CD4-positive, CD25-positive, alpha-beta regulatory T cell (primary cell): Measurements from ENCODE around the gene ZSWIM1. TPM values are rescaled to one million over a fixed set of nuclear protein-coding genes. Genes with fewer than 3 reads are reported as not detected.
"Not testable (repeated sequence)": the region's sequence is repeated elsewhere in the genome, so short reads cannot be mapped to it uniquely, and the experiment has no call there.

ENCODE experiments used
- ATAC-seq, 2 donors: fragments of 150-1000 bp; cut with Tn5 transposase; one replicate each; pipeline ENCODE4 v1.10.0; 2021; ENCODE audit warnings: low read depth in 2 of 2, moderate number of reproducible peaks in 2 of 2, moderate library complexity in 1 of 2
- DNase-seq, 3 donors: peaks; one replicate each; pipeline versions ENCODE4 v3.0.0 to v3.0.0-alpha.2; 2012 to 2022; ENCODE audit warnings: mixed read lengths in 1 of 3
- H3K27ac ChIP-seq: one replicate; pipeline ENCODE4 v1.7.0; 2013; ENCODE audit warnings: mild to moderate bottlenecking, low read length; ENCODE audit not compliant: insufficient read depth, poor library complexity, severe bottlenecking
- H3K27me3 ChIP-seq: one replicate; pipeline ENCODE4 v1.7.0; 2013; ENCODE audit warnings: low read length; ENCODE audit not compliant: control insufficient read depth, insufficient read depth
- H3K36me3 ChIP-seq: one replicate; pipeline ENCODE4 v1.7.0; 2013; ENCODE audit warnings: mild to moderate bottlenecking, low read length, moderate library complexity; ENCODE audit not compliant: control insufficient read depth, insufficient read depth
- H3K4me1 ChIP-seq: 2 replicates; pipeline ENCODE4 v1.7.0; 2013; ENCODE audit warnings: mild to moderate bottlenecking, low read length; ENCODE audit not compliant: insufficient read depth, control insufficient read depth, poor library complexity, severe bottlenecking
- H3K4me3 ChIP-seq: one replicate; pipeline ENCODE4 v1.7.0; 2013; ENCODE audit warnings: low read depth, mild to moderate bottlenecking, low read length, moderate library complexity
- H3K9me3 ChIP-seq, 2 experiments: 1 replicate in 1 of 2; 2 replicates in 1 of 2; pipeline ENCODE4 v1.7.0; 2013; ENCODE audit warnings: low read length in 2 of 2, mild to moderate bottlenecking in 1 of 2, moderate library complexity in 1 of 2; ENCODE audit not compliant: control insufficient read depth in 2 of 2
- H3K27ac Mint-ChIP-seq, 3 donors: one replicate each; pipeline ENCODE4 v1.8.0; 2020 to 2022; ENCODE audit warnings: mild to moderate bottlenecking in 3 of 3, mixed read lengths in 3 of 3, moderate library complexity in 2 of 3
- H3K27me3 Mint-ChIP-seq: one replicate; pipeline ENCODE4 v1.8.0; 2022; ENCODE audit warnings: mild to moderate bottlenecking, mixed read lengths
- H3K36me3 Mint-ChIP-seq: one replicate; pipeline ENCODE4 v1.8.0; 2020; ENCODE audit warnings: mixed read lengths
- H3K4me1 Mint-ChIP-seq, 4 donors: one replicate each; pipeline ENCODE4 v1.8.0; 2020 to 2022; ENCODE audit warnings: mixed read lengths in 4 of 4, mild to moderate bottlenecking in 1 of 4
- H3K4me3 Mint-ChIP-seq, 4 donors: one replicate each; pipeline ENCODE4 v1.8.0; 2020 to 2022; ENCODE audit warnings: mild to moderate bottlenecking in 4 of 4, mixed read lengths in 4 of 4, moderate library complexity in 3 of 4
- H3K9me3 Mint-ChIP-seq, 7 donors: one replicate each; pipeline ENCODE4 v1.8.0; 2020 to 2022; ENCODE audit warnings: mixed read lengths in 7 of 7, mild to moderate bottlenecking in 3 of 7, moderate library complexity in 2 of 7
- polyA plus RNA-seq, 4 donors: library from polyadenylated mRNA; unstranded; fragments of 300-500 nt; fragmentation: Illumina TruSeq; gene quantifications; one replicate each; pipeline ENCODE4 v1.2.3, GENCODE V29; 2021
- total RNA-seq: library from RNA; stranded (reverse); gene quantifications from one replicate; pipeline ENCODE4 v1.2.3, GENCODE V29; 2022

The ZSWIM1 gene
- total and polyA plus RNA-seq, 5 donors from 2014 or later = 1.3 to 7.7 (median 3.9) TPM

DNA sequence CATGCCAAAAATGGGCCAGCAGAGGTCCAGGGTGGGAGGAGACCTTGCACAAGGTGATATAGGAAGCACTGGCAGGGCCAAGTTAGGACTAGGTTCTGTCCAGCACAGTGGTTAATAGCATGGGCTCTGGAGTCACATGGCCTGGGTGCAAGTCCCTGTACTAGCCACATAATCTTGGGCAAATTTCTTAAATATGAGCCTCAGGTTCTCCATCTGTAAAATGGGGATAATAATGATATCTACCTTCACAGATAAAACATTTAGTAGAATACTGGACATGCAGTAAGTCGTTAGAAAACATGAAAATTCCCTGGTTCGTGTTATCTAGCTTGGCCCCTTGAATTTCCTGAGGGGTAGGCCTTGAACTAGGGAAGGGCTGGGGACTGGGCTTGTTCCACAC, 16.3 kb downstream of the ZSWIM1 start:
- DNase-seq = no peak
- H3K4me3 ChIP-seq = no peak overlapping the region
- H3K9me3 ChIP-seq = no peaks in the 10 kb centered on the region
- peaks cover 12% of the 10 kb centered on the region for H3K4me1 ChIP-seq
- no peaks in the 10 kb centered on the region for H3K9me3 Mint-ChIP-seq
- peaks cover 6 to 24% (median 17%) of the 10 kb centered on the region in 4 donors for H3K4me1 Mint-ChIP-seq
- H3K27ac Mint-ChIP-seq = no peak overlapping the region
- H3K36me3 Mint-ChIP-seq = peaks cover 18% of the 10 kb centered on the region
- H3K27me3 ChIP-seq = no peaks in the 10 kb centered on the region
- no peak overlapping the region for H3K27ac ChIP-seq
- no peak for ATAC-seq
- no peaks in the 10 kb centered on the region for H3K27me3 Mint-ChIP-seq
- H3K36me3 ChIP-seq = peaks cover 40% of the 10 kb centered on the region
- H3K4me3 Mint-ChIP-seq = no peak overlapping the region

DNA sequence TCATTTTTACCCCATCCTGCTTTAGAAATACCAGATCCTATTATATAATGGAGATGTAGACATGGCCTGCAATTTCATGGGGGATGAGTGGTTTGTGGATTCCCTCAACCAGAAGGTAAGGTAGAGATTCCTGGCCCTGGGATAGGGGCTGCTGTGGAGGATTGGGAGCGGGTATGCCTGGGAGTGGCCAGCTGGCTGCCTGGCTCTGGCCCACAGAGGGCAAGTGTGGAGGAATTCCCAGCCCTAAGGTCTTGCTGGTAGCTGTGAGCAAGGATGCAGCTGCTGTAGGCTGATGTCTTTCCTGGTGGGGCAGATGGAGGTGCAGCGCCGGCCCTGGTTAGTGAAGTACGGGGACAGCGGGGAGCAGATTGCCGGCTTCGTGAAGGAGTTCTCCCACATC, 16.7 kb downstream of the ZSWIM1 start:
- H3K9me3 ChIP-seq = no peaks in the 10 kb centered on the region
- no peaks in the 10 kb centered on the region for H3K27me3 ChIP-seq
- Mint-ChIP-seq H3K27me3 (no peaks in the 10 kb centered on the region), H3K36me3 (peaks cover 18% of the 10 kb centered on the region), H3K27ac (no peak overlapping the region), H3K4me1 (peaks cover 2 to 20% (median 13%) of the 10 kb centered on the region in 4 donors), H3K4me3 (no peak overlapping the region), H3K9me3 (no peaks in the 10 kb centered on the region)
- H3K4me1 ChIP-seq = peaks cover 8% of the 10 kb centered on the region
- H3K4me3 ChIP-seq = no peak overlapping the region
- no peak for DNase-seq
- no peak overlapping the region for H3K27ac ChIP-seq
- peaks cover 40% of the 10 kb centered on the region for H3K36me3 ChIP-seq
- no peak for ATAC-seq

DNA sequence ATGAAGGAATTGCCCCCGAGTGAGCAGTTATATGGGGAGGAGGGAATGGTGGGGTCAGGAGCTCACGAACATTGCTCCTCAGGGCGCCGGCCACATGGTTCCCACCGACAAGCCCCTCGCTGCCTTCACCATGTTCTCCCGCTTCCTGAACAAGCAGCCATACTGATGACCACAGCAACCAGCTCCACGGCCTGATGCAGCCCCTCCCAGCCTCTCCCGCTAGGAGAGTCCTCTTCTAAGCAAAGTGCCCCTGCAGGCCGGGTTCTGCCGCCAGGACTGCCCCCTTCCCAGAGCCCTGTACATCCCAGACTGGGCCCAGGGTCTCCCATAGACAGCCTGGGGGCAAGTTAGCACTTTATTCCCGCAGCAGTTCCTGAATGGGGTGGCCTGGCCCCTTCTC, 17.3 kb downstream of the ZSWIM1 start:
- no peak overlapping the region for H3K27ac Mint-ChIP-seq
- H3K4me1 Mint-ChIP-seq = peaks cover 0 to 14% (median 7%) of the 10 kb centered on the region in 4 donors
- no peaks in the 10 kb centered on the region for H3K9me3 ChIP-seq
- no peak overlapping the region for H3K4me3 ChIP-seq
- DNase-seq (no peak), ATAC-seq (no peak)
- peaks cover 36% of the 10 kb centered on the region for H3K36me3 ChIP-seq
- no peaks in the 10 kb centered on the region for H3K27me3 Mint-ChIP-seq
- H3K4me1 ChIP-seq = peaks cover 2% of the 10 kb centered on the region
- peaks cover 15% of the 10 kb centered on the region for H3K36me3 Mint-ChIP-seq
- no peaks in the 10 kb centered on the region for H3K27me3 ChIP-seq
- H3K27ac ChIP-seq = no peak overlapping the region
- H3K4me3 Mint-ChIP-seq = no peak overlapping the region
- H3K9me3 Mint-ChIP-seq = no peaks in the 10 kb centered on the region

DNA sequence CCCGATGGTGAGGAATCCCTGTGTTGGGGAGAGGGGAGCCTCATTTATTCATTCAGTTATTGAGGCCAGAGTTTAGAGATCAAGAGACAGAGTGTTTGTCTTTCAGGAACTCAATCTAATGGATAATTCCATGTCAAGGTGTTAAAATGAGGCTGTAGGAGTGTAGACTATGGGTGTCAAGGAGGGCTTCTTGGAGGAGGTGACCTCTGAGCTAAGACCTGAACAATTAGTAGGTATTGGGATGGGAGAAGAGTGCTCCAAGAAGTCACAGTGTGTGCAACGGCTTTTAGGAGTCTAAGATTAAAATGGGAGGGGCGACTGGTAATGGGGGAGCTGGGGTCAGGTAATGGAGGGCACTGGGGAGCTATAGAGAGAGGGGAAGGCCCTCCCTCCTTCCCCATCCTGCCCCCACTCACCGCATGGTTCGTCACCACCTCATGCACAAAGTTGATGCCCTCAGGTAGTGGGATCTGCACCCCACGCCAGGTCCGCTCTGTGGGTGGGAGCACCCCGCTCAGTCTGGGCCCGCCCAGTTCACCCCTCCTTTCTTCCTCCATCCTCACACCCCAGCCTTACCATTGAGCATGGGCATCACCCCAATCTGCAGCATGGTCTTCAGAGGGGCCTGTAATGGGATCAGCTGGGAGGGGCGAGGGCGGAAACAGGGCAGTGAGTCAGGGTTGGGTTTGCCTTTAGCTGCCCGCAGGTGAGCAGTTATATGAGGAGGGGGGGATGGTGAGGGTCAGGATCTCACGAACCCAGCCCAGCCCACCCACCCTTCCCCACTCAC, 18.2 kb downstream of the ZSWIM1 start:
- no peaks in the 10 kb centered on the region for H3K27me3 Mint-ChIP-seq
- H3K9me3 Mint-ChIP-seq = no peaks in the 10 kb centered on the region

DNA sequence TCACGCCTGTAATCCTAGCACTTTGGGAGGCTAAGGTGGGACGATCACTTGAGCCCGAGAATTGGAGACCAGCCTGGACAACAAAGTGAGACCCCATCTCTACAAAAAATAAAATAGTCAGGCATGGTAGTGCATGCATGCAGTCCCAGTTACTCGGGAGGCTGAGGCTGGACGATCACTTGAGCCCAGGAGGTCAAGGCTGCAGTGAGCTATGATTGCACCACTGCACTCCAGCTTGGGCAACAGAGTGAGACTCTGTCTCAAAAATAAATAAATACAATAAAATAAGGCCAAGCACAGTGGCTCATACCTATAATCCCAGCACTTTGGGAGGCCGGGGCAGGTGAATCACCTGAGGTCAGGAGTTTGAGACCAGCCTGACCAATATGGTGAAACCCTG, 20.3 kb downstream of the ZSWIM1 start:
- not testable (repeated sequence) for H3K27ac Mint-ChIP-seq, H3K9me3 Mint-ChIP-seq

More for the DNA sequence above, 18.2 kb downstream of the ZSWIM1 start:
- peak overlapping the region in 1 of 4 donors; percentile 21 for H3K4me3 Mint-ChIP-seq
- Histone ChIP-seq H3K9me3 (no peaks in the 10 kb centered on the region), H3K4me3 (no peak overlapping the region), H3K27ac (no peak overlapping the region), H3K4me1 (no peaks in the 10 kb centered on the region), H3K36me3 (peaks cover 32% of the 10 kb centered on the region), H3K27me3 (no peaks in the 10 kb centered on the region)
- peaks cover 0 to 4% (median under 1%) of the 10 kb centered on the region in 4 donors for H3K4me1 Mint-ChIP-seq
- peak overlapping the region in 1 of 3 donors; percentile 85 for H3K27ac Mint-ChIP-seq
- DNase-seq = no peak
- H3K36me3 Mint-ChIP-seq = peaks cover 11% of the 10 kb centered on the region
- ATAC-seq = no peak

DNA sequence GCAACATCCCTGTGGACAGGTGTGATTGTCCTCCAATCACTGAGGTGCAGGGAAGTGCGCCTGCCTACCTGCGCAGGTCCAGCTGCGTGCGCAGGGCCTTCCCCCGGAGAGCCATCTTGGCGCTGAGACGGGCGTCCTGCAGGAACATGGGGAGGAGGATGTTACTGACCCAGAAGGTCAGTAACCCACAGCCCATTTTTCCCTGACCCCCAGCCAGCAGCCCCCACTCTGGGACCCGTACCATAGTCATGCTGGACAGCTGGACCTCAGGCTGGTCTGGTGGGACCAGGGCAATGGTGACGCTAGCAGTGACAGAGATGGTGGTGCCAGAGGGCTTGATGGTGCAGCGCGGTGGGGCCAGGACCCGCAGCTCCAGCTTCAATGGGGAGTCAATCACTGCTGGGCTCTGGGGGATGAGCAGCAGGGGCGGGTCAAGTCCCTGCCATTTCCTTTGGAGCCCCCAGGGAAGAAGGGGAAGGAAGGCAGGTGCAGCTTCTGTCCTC, 21.2 kb downstream of the ZSWIM1 start:
- H3K9me3 ChIP-seq = no peaks in the 10 kb centered on the region
- Mint-ChIP-seq H3K36me3 (peaks cover 7% of the 10 kb centered on the region), H3K4me3 (no peak overlapping the region), H3K4me1 (no peaks in the 10 kb centered on the region), H3K9me3 (no peaks in the 10 kb centered on the region), H3K27ac (no peak overlapping the region), H3K27me3 (no peaks in the 10 kb centered on the region)
- H3K27ac ChIP-seq = no peak overlapping the region
- no peak for DNase-seq
- no peaks in the 10 kb centered on the region for H3K27me3 ChIP-seq
- no peak for ATAC-seq
- peaks cover 18% of the 10 kb centered on the region for H3K36me3 ChIP-seq
- H3K4me3 ChIP-seq = no peak overlapping the region
- H3K4me1 ChIP-seq = no peaks in the 10 kb centered on the region

More for the DNA sequence above, 20.3 kb downstream of the ZSWIM1 start:
- ATAC-seq, H3K4me3 ChIP-seq, H3K27me3 Mint-ChIP-seq, DNase-seq, H3K27ac ChIP-seq, H3K27me3 ChIP-seq, H3K4me1 Mint-ChIP-seq, H3K36me3 Mint-ChIP-seq, H3K4me3 Mint-ChIP-seq, H3K4me1 ChIP-seq, H3K9me3 ChIP-seq: not testable (repeated sequence)
- peaks cover 25% of the 10 kb centered on the region for H3K36me3 ChIP-seq

DNA sequence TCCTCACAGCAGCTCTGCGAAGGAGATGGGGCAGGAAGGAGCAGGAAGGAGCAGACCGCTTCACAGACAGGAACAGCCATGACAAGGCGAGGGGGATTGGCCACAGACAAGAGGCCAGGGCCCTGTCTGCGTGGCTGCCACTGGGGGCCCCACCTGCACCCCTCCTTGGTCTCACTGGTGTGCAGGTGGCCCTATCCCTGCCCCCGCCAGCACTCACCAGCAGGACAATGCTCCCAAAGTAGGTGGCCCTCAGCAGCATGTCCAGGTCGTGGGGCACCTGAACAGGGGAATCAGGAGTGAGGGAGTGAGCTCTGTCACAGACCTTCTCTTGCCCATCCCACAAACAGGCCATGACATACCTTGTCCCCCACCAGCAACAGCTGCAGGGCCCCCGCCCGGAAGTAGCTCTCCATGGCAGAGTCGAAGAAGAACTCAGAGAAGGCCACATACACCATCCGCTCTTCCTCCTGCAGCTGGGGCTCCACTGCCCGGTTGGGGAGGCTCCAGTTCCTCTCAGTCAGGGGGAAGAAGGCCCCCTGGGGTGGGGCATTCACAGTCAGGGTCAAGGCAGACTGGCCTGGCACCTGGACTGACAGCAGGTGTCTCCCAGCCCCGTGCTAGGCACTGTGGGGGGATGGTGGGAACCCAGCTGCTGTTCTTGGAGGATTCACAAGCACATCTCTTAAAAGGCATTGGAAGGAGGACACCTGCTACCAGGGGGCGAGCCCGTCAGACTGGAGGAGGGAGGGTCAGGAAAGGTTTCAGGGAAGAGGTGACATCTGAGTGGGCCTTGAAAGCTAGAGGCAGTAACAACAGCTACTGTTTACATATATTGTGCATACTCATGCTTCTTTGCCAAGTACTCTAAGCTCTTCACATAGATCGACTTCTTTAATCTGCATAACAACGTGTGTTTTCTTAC, 23.8 kb downstream of the ZSWIM1 start:
- Histone ChIP-seq H3K36me3 (no peaks in the 10 kb centered on the region), H3K4me1 (no peaks in the 10 kb centered on the region), H3K27ac (no peak overlapping the region), H3K9me3 (no peaks in the 10 kb centered on the region), H3K27me3 (no peaks in the 10 kb centered on the region), H3K4me3 (no peak overlapping the region)
- H3K27ac Mint-ChIP-seq = no peak overlapping the region
- no peak overlapping the region for H3K4me3 Mint-ChIP-seq
- H3K9me3 Mint-ChIP-seq = no peaks in the 10 kb centered on the region
- H3K36me3 Mint-ChIP-seq = no peaks in the 10 kb centered on the region
- no peaks in the 10 kb centered on the region for H3K27me3 Mint-ChIP-seq
- no peak for ATAC-seq
- peaks cover 0 to 2% (median 0%) of the 10 kb centered on the region in 4 donors for H3K4me1 Mint-ChIP-seq
- no peak for DNase-seq
